Hematopoietic multipotent progenitor cell treated with erythropoietin and hydrocortisone succinate and interleukin-3 and kit ligand, for 8 days (in vitro differentiated cells): ENCODE data around the gene ANGPTL4.
"Not testable (repeated sequence)": the region's sequence is repeated elsewhere in the genome, so short reads cannot be mapped to it uniquely, and the experiment has no call there.

ENCODE experiments used
- DNase-seq: peaks from one replicate; pipeline ENCODE4 v3.0.0-alpha.2; 2015

ANGPTL4 gene

GRCh38 chr19:8366121-8366581, 2.2 kb downstream of the ANGPTL4 start:
- DNase-seq: no peak

GRCh38 chr19:8366961-8367326, 3.0 kb downstream of the ANGPTL4 start:
- DNase-seq: no peak

- DNase-seq: peak; percentile 20
These were observed 3.5 kb downstream of the ANGPTL4 start for GRCh38 chr19:8367327-8368001.

GRCh38 chr19:8370176-8371010, 6.4 kb downstream of the ANGPTL4 start:
- DNase-seq: peak; percentile 31

- peak; percentile 91 for DNase-seq
These were observed 7.3 kb downstream of the ANGPTL4 start for GRCh38 chr19:8371011-8371804.

- DNase-seq: peak; percentile 89
These were observed 10.2 kb downstream of the ANGPTL4 start for GRCh38 chr19:8373867-8374813.

GRCh38 chr19:8375766-8376165, 11.8 kb downstream of the ANGPTL4 start:
- DNase-seq: not testable (repeated sequence)

- DNase-seq: not testable (repeated sequence)
These were observed 12.5 kb downstream of the ANGPTL4 start for GRCh38 chr19:8376373-8376974.

- no peak for DNase-seq
These were observed 13.6 kb downstream of the ANGPTL4 start for GRCh38 chr19:8377598-8377997.

- not testable (repeated sequence) for DNase-seq
These were observed 15.4 kb downstream of the ANGPTL4 start for GRCh38 chr19:8379156-8379891.

- DNase-seq: not testable (repeated sequence)
These were observed 20.6 kb downstream of the ANGPTL4 start for GRCh38 chr19:8384569-8384968.

- DNase-seq: not testable (repeated sequence)
These were observed 21.1 kb downstream of the ANGPTL4 start for GRCh38 chr19:8385103-8385502.

- not testable (repeated sequence) for DNase-seq
These were observed 21.6 kb downstream of the ANGPTL4 start for GRCh38 chr19:8385566-8385965.

- not testable (repeated sequence) for DNase-seq
These were observed 22.5 kb downstream of the ANGPTL4 start for GRCh38 chr19:8386419-8386818.

- DNase-seq: no peak
These were observed 23.0 kb downstream of the ANGPTL4 start for GRCh38 chr19:8386990-8387389.

GRCh38 chr19:8387688-8388611, 24.0 kb downstream of the ANGPTL4 start:
- DNase-seq: peak; percentile 27

- no peak for DNase-seq
These were observed 24.6 kb downstream of the ANGPTL4 start for GRCh38 chr19:8388612-8388958.

- DNase-seq: peak; percentile 100
These were observed 26.1 kb downstream of the ANGPTL4 start, which contains the start of gene RAB11B for GRCh38 chr19:8389891-8390616. RAB11B (plus strand) TSS chr19:8390360; CDS start chr19:8390417, 57 bp downstream.

GRCh38 chr19:8390617-8390981, 26.6 kb downstream of the ANGPTL4 start:
- peak; percentile 90 for DNase-seq
